Right forelimb (tissue), 1 donor: ENCODE data around the gene RBM25.
"Not testable (repeated sequence)": the region's sequence is repeated elsewhere in the genome, so short reads cannot be mapped to it uniquely, and the experiment has no call there.

Source experiments
- DNase-seq: peaks from one replicate; pipeline ENCODE4 v3.0.0-alpha.2; 2018

The RBM25 gene

DNA sequence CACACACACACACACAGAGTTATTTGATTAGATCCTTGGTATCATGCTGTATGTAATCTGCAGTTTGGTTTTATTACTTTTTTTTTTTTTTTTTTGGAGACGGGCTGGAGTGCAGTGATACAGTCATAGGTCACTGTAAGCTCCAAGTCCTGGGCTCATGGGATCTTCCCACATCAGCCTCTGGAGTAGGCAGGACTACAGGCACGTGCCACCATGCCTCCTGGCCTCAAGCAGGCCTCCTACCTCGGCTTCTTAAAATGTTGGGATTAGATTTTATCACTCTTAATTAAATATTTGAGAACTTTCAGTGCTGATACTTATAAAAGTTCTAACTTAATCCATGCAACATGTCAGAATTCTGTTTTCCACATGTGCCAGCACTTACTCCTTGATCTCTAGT lies 46.7 kb downstream of the RBM25 start:
- DNase-seq = no peak

GRCh38 chr14:73105727-73106126 lies 47.4 kb downstream of the RBM25 start:
- DNase-seq = no peak

DNA sequence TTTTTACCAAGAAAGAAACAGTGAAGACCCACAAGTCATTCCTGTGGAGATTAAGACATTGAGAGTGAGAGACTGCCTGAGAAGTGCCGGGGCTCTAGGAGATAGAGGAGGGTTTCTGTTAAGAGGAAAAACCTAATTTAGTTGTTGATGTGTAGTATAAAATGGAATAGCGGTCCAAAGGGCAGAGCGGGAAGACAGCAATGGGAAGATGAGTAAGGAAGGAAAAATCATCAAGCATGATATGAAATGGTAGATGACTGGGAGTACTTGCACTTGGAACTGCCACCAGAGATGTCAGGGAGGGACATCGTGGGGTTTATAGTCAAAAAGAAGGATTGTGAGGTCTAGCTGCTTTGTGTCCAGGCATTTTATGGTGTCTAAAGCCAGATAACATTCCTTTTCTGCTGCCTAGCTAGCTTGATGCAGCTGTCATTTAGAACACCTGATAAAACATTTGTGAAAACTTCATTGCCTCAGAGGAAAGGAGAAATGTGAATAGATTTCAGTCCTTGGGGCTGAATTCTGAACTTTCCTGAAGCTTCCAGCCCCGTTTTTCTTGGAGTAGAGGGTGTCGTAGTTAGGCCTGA lies 57.8 kb downstream of the RBM25 start:
- DNase-seq = no peak

- no peak for DNase-seq
Observed at GRCh38 chr14:73124180-73124894, 66.0 kb downstream of the RBM25 start.

GRCh38 chr14:73125169-73125588 lies 66.8 kb downstream of the RBM25 start:
- DNase-seq = no peak

DNA sequence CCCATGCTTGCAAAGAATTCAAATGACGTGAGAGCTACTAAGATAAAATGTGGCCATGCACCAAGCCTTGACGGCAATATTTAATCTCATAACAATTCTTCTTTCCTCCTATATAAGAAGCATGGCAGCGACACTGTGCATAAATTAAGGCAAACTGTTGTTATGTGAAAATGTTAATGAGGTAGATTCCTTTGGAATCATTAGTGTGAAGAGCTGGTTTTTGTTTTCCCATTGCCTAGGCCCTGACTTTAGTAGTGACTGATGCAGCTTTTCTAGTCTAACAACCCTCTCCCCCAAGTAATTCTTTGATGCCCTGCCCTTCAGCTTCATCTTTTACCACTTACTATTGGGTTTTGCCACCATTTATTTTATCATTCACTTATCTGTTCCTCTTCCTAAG lies 67.4 kb downstream of the RBM25 start:
- no peak for DNase-seq

- DNase-seq = no peak
Observed at GRCh38 chr14:73133795-73134194, 75.5 kb downstream of the RBM25 start.

- no peak for DNase-seq
Observed at GRCh38 chr14:73136085-73136386, 77.7 kb downstream of the RBM25 start.

GRCh38 chr14:73136387-73137225 lies 78.3 kb downstream of the RBM25 start, which contains the start of gene PSEN1:
Gene PSEN1, plus strand, starts transcription at chr14:73136507. Its CDS starts 11,513 bp downstream, at chr14:73148020.
- DNase-seq = peak; percentile 100

- no peak for DNase-seq
Observed at GRCh38 chr14:73140811-73141323, 82.5 kb downstream of the RBM25 start.

DNA sequence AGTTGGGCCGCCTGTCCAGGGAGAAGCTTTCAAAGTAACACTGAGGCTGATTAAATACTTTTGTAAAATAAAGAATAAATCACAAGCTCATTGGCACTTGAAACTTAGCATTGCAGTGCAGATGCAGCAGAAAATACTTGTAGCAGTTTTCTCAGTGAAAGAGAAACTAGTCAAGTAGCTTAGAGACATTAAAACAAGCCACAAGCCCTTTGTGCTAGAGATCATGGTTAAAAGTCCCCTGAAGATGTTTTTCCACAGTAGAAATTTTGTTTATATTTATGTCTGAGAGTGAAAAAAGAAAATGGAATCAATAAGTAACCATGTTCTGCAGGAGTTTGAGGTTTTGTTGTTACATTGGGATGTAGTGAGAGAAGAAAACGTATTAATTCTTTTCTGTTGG lies 83.9 kb downstream of the RBM25 start:
- DNase-seq = no peak

- no peak for DNase-seq
Observed at GRCh38 chr14:73143003-73143402, 84.7 kb downstream of the RBM25 start.

- DNase-seq = no peak
Observed at GRCh38 chr14:73143617-73144016, 85.3 kb downstream of the RBM25 start.

- no peak for DNase-seq
Observed at GRCh38 chr14:73145371-73145770, 87.0 kb downstream of the RBM25 start.

DNA sequence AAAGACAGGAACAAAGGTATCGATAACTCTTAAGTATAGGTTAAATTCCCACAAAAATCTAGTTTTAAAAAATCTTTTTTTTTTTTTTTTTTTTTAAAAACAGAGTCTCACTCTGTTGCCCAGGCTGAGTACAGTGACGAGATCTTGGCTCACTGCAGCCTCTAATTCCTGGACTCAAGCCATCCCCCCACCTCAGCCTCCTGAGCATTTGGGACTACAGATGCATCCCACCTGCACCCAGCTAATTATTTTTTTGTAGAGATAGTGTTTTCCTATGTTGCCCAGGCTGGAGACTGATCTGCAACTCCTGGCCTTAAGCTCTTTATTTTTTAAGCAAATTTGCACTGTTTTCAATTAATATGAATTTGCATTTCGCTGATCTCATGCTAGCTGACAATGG lies 87.8 kb downstream of the RBM25 start:
- DNase-seq = no peak

DNA sequence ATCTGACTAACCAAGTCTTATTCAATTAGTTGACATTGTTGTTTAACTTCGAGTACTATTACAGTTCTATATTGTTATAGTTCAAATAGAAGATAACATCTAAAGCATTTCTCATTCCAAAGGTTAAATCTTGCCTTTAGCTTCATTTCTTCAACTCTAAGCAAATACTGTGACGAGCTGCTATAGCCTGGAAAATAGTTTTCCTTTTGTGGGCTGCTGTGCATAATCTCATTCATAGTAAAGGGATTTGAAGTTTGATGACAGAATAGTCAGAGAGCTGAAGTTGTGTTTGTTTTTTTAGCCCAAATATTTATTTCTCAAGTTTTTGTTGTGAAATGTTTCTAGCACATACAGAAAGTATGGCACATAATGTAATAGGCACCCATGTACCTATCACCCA lies 91.4 kb downstream of the RBM25 start:
- no peak for DNase-seq

DNA sequence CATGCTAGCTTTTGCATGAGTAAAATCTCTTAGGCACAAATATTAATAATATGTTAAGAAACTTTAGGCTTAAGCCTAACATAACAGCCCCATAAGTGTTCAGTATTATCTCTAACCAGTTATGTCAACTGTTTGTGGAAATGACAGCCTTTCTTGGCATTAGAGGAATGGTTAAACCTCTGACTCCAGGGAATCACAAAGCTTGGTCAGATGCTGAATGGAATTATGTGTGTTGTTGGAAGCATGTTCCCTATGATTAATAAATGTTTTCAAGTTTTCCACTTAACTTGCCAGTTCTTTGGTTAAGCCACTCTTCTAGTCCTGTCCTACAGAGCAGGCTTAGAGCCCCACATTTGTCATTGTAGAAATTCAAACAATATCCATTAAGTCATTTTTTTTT lies 94.9 kb downstream of the RBM25 start:
- no peak for DNase-seq

DNA sequence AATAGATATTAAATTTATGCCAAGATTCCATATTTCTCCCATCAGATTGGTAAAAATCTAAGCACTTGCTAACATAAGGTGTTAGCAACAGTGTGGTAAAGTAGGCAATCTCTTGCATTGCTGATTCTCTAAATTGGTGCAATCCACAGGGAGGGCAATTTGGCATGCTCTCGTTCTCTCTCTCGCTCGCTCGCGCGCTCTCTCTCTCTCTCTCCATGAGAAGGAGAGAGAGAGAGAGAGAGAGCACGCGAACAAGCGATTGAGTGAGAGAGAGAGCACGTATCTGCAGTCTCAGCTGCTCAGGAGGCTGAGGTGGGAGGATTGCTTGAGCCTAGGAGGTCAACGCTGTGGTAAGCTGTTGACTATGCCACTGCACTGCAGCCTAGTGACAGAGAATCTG lies 103.9 kb downstream of the RBM25 start:
- no peak for DNase-seq

GRCh38 chr14:73166399-73166798 lies 108.1 kb downstream of the RBM25 start:
- DNase-seq = no peak

GRCh38 chr14:73167727-73168126 lies 109.4 kb downstream of the RBM25 start:
- DNase-seq = no peak

DNA sequence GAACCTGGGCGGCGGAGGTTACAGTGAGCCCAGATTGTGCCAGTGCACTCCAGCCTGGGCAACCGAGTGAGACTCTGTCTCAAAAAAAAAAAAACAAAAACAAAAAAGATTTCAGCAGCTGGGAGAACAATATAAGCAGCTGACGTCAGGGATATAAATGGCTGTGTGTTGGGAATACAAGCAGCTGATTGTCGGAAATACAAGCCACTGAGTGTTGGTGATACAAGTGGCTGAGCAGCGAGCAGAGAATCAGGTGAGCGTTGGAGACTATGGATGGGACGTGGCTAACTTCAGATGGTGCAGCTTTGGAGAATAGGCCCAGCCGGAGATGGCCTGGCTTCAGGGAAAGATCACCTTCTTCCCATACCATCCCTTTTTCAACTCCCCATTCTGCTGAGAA lies 109.9 kb downstream of the RBM25 start:
- no peak for DNase-seq

DNA sequence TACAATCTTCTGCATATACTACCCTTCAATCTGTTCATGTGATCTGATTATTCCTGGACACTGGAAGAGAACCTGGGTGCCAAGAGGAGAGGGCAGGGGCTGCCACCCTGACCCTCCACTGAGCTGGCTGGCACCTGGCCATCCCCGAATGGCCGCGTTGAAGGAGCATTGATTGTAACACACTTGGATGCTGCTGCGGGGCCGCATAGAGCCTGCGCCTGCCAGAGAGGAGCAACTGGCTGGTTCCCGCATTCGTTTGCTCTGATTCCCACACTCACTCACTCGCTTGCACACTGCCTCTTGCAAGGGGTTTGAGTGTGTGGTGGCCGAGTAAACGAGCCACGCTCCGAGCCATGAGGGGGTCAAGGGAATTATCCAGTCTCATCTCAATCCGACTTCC lies 110.4 kb downstream of the RBM25 start:
- DNase-seq = no peak

- not testable (repeated sequence) for DNase-seq
Observed at GRCh38 chr14:73169855-73170254, 111.5 kb downstream of the RBM25 start.

GRCh38 chr14:73170686-73171085 lies 112.4 kb downstream of the RBM25 start:
- DNase-seq = no peak
